MCF 10A (cell line): ENCODE data around the gene SLC25A42. TPM values are rescaled to one million over a fixed set of nuclear protein-coding genes. Genes with fewer than 3 reads are reported as not detected.

Source experiments
- BruUV-seq: library from RNA; stranded (reverse); fragments of 400-500 nt; replicated peaks from 2 replicates; lab custom pipeline; 2021; lab: Mats Ljungman, UMichigan
- CTCF ChIA-PET: fragments of 300-600 bp; sonication (Branson Sonifier 250); formaldehyde crosslinking; extraction: SDS; loops from one replicate; lab custom pipeline; 2021; ENCODE audit warnings: antibody characterized with exemption, inconsistent platforms; lab: Yijun Ruan, JAX
- POLR2A ChIA-PET: fragments of 300-600, 350-650 bp; sonication (Branson Sonifier 250); formaldehyde crosslinking; extraction: SDS; loops from one replicate; lab custom pipeline; 2020; ENCODE audit warnings: antibody characterized with exemption, inconsistent platforms; lab: Yijun Ruan, JAX
- DNase-seq: peaks from one replicate; pipeline ENCODE4 v3.0.0-alpha.2; 2018; ENCODE audit not compliant: unreplicated experiment
- H3K27ac Mint-ChIP-seq: one replicate; pipeline ENCODE4 v1.8.0; 2022; ENCODE audit warnings: mild to moderate bottlenecking, low read depth, mixed read lengths; ENCODE audit not compliant: unreplicated experiment
- H3K27me3 Mint-ChIP-seq: one replicate; pipeline ENCODE4 v1.8.0; 2022; ENCODE audit warnings: mixed read lengths; ENCODE audit not compliant: insufficient read depth, unreplicated experiment
- H3K36me3 Mint-ChIP-seq: one replicate; pipeline ENCODE4 v1.8.0; 2022; ENCODE audit warnings: mild to moderate bottlenecking, moderate library complexity, mixed read lengths; ENCODE audit not compliant: insufficient read depth, unreplicated experiment
- H3K4me1 Mint-ChIP-seq: one replicate; pipeline ENCODE4 v1.8.0; 2022; ENCODE audit warnings: mixed read lengths; ENCODE audit not compliant: insufficient read depth, unreplicated experiment
- H3K4me3 Mint-ChIP-seq: one replicate; pipeline ENCODE4 v1.8.0; 2022; ENCODE audit warnings: mild to moderate bottlenecking, moderate library complexity, mixed read lengths; ENCODE audit not compliant: unreplicated experiment
- H3K9me3 Mint-ChIP-seq: one replicate; pipeline ENCODE4 v1.8.0; 2022; ENCODE audit warnings: mixed read lengths; ENCODE audit not compliant: unreplicated experiment
- CTCF ChIP-seq: fragments of 200-600 bp; IDR thresholded peaks from one replicate; pipeline ENCODE4 v1.8.0; 2022; ENCODE audit warnings: antibody characterized with exemption, mild to moderate bottlenecking; ENCODE audit not compliant: unreplicated experiment
- intact Hi-C: fragments of 100-400 bp; cut with micrococcal nuclease; formaldehyde crosslinking; loops from 2 replicates; pipeline ENCODE4 v1.14.1; 2022
- total RNA-seq: library from RNA; stranded (reverse); gene quantifications from 2 replicates; pipeline ENCODE4 v1.2.3, GENCODE V29; 2022

The SLC25A42 gene
- total RNA-seq, 1 experiment from 2014 or later = 3.1 TPM

- TF ChIP-seq CTCF = no peak
- no TSS peak for BruUV-seq
- no peaks in the 10 kb centered on the region for H3K27me3 Mint-ChIP-seq
- H3K4me3 Mint-ChIP-seq = no peak overlapping the region
- intact Hi-C loops = no loop called here
- ChIA-PET POLR2A (interaction anchor here (1.3 kb wide), 1 partner anchor 11 kb away, joined by 4 read pairs; no protein-coding TSS in a partner anchor), CTCF (no interaction called here)
- no peak overlapping the region for H3K27ac Mint-ChIP-seq
- no peaks in the 10 kb centered on the region for H3K4me1 Mint-ChIP-seq
- DNase-seq = no peak
- H3K9me3 Mint-ChIP-seq = no peaks in the 10 kb centered on the region
- peaks cover 27% of the 10 kb centered on the region for H3K36me3 Mint-ChIP-seq
These were observed 7.0 kb upstream of the SLC25A42 start for GRCh38 chr19:19056636-19057275.

GRCh38 chr19:19057317-19057716, 6.5 kb upstream of the SLC25A42 start:
- H3K36me3 Mint-ChIP-seq = peaks cover 27% of the 10 kb centered on the region
- H3K9me3 Mint-ChIP-seq = no peaks in the 10 kb centered on the region
- POLR2A ChIA-PET = interaction anchor here (1.3 kb wide), 1 partner anchor 10 kb away, joined by 4 read pairs; no protein-coding TSS in a partner anchor
- no peak for DNase-seq
- peaks cover under 1% of the 10 kb centered on the region for H3K4me1 Mint-ChIP-seq
- TF ChIP-seq CTCF = no peak
- H3K4me3 Mint-ChIP-seq = no peak overlapping the region
- CTCF ChIA-PET = no interaction called here
- BruUV-seq = no TSS peak
- H3K27ac Mint-ChIP-seq = no peak overlapping the region
- intact Hi-C loops = no loop called here
- H3K27me3 Mint-ChIP-seq = no peaks in the 10 kb centered on the region

- H3K9me3 Mint-ChIP-seq = no peaks in the 10 kb centered on the region
- H3K36me3 Mint-ChIP-seq = peaks cover 27% of the 10 kb centered on the region
- intact Hi-C loops = no loop called here
- H3K4me3 Mint-ChIP-seq = no peak overlapping the region
- CTCF ChIA-PET = no interaction called here
- POLR2A ChIA-PET = interaction anchor here (1.3 kb wide), 1 partner anchor 10 kb away, joined by 4 read pairs; no protein-coding TSS in a partner anchor
- H3K27ac Mint-ChIP-seq = no peak overlapping the region
- no peak for DNase-seq
- H3K27me3 Mint-ChIP-seq = no peaks in the 10 kb centered on the region
- H3K4me1 Mint-ChIP-seq = peaks cover 5% of the 10 kb centered on the region
- BruUV-seq = no TSS peak
- TF ChIP-seq CTCF = no peak
These were observed 6.1 kb upstream of the SLC25A42 start for GRCh38 chr19:19057720-19058119.

GRCh38 chr19:19059018-19059836, 4.6 kb upstream of the SLC25A42 start:
- intact Hi-C loops = no loop called here
- no peak for TF ChIP-seq CTCF
- no TSS peak for BruUV-seq
- Mint-ChIP-seq H3K4me1 (peaks cover 7% of the 10 kb centered on the region), H3K36me3 (peaks cover 22% of the 10 kb centered on the region), H3K27me3 (no peaks in the 10 kb centered on the region), H3K9me3 (no peaks in the 10 kb centered on the region), H3K4me3 (no peak overlapping the region), H3K27ac (no peak overlapping the region)
- POLR2A ChIA-PET = no interaction called here
- CTCF ChIA-PET = interaction anchor here (0.6 kb wide), 1 partner anchor 87 kb away, joined by 3 read pairs; no protein-coding TSS in a partner anchor
- DNase-seq = no peak
